Skeletal muscle satellite cell (primary cell): Measurements from ENCODE around the gene LYPD4.
"Not testable (repeated sequence)": the region's sequence is repeated elsewhere in the genome, so short reads cannot be mapped to it uniquely, and the experiment has no call there.

ENCODE experiments used
- H3K27me3 ChIP-seq: 2 replicates; pipeline ENCODE4 v1.7.0; 2013; ENCODE audit warnings: low read length; ENCODE audit not compliant: control insufficient read depth, insufficient read depth
- H3K36me3 ChIP-seq: 2 replicates; pipeline ENCODE4 v1.7.0; 2013; ENCODE audit warnings: mild to moderate bottlenecking, control low read depth, low read length; ENCODE audit not compliant: insufficient read depth
- H3K4me1 ChIP-seq: 2 replicates; pipeline ENCODE4 v1.7.0; 2013; ENCODE audit warnings: low read length; ENCODE audit not compliant: control insufficient read depth, insufficient read depth
- H3K4me2 ChIP-seq: 2 replicates; pipeline ENCODE4 v1.7.0; 2013; ENCODE audit warnings: mild to moderate bottlenecking, low read length
- H3K4me3 ChIP-seq: 2 replicates; pipeline ENCODE4 v1.7.0; 2013; ENCODE audit warnings: low read length
- H3K9ac ChIP-seq: 2 replicates; pipeline ENCODE4 v1.7.0; 2013; ENCODE audit warnings: mild to moderate bottlenecking, low read depth, low read length, moderate library complexity
- H3K9me3 ChIP-seq: replicated peaks from 2 replicates; pipeline ENCODE4 v1.7.0; 2013; ENCODE audit warnings: mild to moderate bottlenecking, control low read depth, low read length

Gene LYPD4

GRCh38 chr19:41882568-41883462 lies 38.3 kb upstream of the LYPD4 start, which contains the start of gene ARHGEF1:
Gene ARHGEF1 (plus strand): TSS chr19:41883184. CDS start chr19:41888083, 4,899 bp downstream.
- Histone ChIP-seq H3K9ac (peak within 1 kb of the TSS; percentile 92), H3K36me3 (peaks cover 6% of the 10 kb centered on the region), H3K9me3 (no peaks in the 10 kb centered on the region), H3K4me1 (peaks cover 29% of the 10 kb centered on the region), H3K4me2 (peak within 1 kb of the TSS; percentile 88), H3K27me3 (peaks cover under 1% of the 10 kb centered on the region), H3K4me3 (peak within 1 kb of the TSS; percentile 82)

- Histone ChIP-seq H3K36me3 (no peaks in the 10 kb centered on the region), H3K4me3 (no peak overlapping the region), H3K9me3 (no peaks in the 10 kb centered on the region), H3K9ac (no peak overlapping the region), H3K4me1 (peaks cover 13% of the 10 kb centered on the region), H3K4me2 (no peak overlapping the region), H3K27me3 (peaks cover 8% of the 10 kb centered on the region)
These were observed 35.8 kb upstream of the LYPD4 start for GRCh38 chr19:41880329-41880708.

GRCh38 chr19:41879670-41880328 lies 35.3 kb upstream of the LYPD4 start:
- no peaks in the 10 kb centered on the region for H3K36me3 ChIP-seq
- H3K4me1 ChIP-seq, result peaks cover 9% of the 10 kb centered on the region
- no peak overlapping the region for H3K4me2 ChIP-seq
- H3K9me3 ChIP-seq, result no peaks in the 10 kb centered on the region
- H3K9ac ChIP-seq, result no peak overlapping the region
- no peak overlapping the region for H3K4me3 ChIP-seq
- peaks cover 8% of the 10 kb centered on the region for H3K27me3 ChIP-seq

- Histone ChIP-seq H3K36me3 (no peaks in the 10 kb centered on the region), H3K9ac (no peak overlapping the region), H3K9me3 (no peaks in the 10 kb centered on the region), H3K4me2 (no peak overlapping the region), H3K4me1 (peaks cover 7% of the 10 kb centered on the region), H3K4me3 (no peak overlapping the region), H3K27me3 (peaks cover 8% of the 10 kb centered on the region)
These were observed 34.6 kb upstream of the LYPD4 start for GRCh38 chr19:41879080-41879479.

DNA sequence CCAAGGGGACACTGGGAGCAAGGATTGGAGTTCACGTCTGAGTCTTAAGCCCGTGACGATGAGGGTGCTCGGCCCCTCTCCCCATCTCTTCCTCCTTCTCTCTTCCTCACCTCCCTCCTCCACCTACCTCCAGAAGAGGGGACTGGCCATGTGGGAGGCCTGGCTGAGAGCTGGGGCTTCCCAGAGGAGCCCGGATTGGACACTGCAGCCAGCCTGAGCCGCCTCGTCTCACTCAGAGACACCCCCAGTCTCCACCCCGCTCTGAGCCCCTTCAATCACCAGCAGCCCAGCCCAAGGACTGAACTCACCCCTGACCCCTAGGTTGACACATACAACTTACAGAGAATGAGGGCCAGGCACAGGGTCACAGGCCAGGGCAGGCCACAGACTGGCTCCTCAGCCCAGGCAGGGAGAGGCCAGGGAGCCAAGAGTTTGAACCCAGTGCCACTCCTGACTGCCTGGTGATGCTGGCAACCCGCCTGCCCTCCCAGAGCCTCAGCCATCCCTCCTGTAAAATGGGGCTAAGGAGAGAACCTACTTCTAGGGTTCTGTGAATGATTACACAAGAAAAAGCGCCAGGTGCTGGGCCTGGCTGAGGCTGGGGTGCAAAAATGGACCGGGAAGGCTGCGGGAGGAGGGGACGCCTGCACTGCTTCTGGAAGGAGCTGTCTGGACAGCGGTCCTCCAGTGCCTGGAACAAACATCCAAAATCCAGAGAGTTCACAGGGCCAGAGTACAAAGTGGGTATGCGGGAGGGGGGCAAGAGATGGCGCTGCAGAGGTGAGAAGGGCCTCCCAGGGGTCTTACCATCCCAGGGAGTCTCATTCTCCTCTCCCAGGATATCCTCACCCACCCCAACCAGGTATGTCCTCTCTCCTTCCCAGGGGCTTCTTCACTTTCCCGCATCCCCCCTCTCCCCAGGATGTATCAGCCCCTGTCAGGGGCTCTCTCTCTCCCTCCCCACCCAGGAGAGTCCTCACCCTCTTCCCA lies 33.7 kb upstream of the LYPD4 start:
- Histone ChIP-seq H3K4me3 (no peak overlapping the region), H3K9me3 (no peaks in the 10 kb centered on the region), H3K9ac (no peak overlapping the region), H3K27me3 (peaks cover 8% of the 10 kb centered on the region), H3K36me3 (no peaks in the 10 kb centered on the region), H3K4me2 (no peak overlapping the region), H3K4me1 (peaks cover 7% of the 10 kb centered on the region)

GRCh38 chr19:41876847-41877832 lies 32.7 kb upstream of the LYPD4 start, which contains the start of gene CD79A:
Gene CD79A (plus strand): TSS chr19:41877279. CDS start chr19:41877305, 26 bp downstream.
- Histone ChIP-seq H3K9ac (no peak within 1 kb of the TSS), H3K27me3 (peaks cover 8% of the 10 kb centered on the region), H3K4me1 (peaks cover under 1% of the 10 kb centered on the region), H3K4me3 (no peak within 1 kb of the TSS), H3K4me2 (no peak within 1 kb of the TSS), H3K9me3 (no peaks in the 10 kb centered on the region), H3K36me3 (peaks cover 5% of the 10 kb centered on the region)

GRCh38 chr19:41875973-41876372 lies 31.5 kb upstream of the LYPD4 start:
- not testable (repeated sequence) for H3K9me3 ChIP-seq, H3K4me1 ChIP-seq, H3K4me3 ChIP-seq, H3K4me2 ChIP-seq, H3K27me3 ChIP-seq, H3K9ac ChIP-seq
- peaks cover 17% of the 10 kb centered on the region for H3K36me3 ChIP-seq

DNA sequence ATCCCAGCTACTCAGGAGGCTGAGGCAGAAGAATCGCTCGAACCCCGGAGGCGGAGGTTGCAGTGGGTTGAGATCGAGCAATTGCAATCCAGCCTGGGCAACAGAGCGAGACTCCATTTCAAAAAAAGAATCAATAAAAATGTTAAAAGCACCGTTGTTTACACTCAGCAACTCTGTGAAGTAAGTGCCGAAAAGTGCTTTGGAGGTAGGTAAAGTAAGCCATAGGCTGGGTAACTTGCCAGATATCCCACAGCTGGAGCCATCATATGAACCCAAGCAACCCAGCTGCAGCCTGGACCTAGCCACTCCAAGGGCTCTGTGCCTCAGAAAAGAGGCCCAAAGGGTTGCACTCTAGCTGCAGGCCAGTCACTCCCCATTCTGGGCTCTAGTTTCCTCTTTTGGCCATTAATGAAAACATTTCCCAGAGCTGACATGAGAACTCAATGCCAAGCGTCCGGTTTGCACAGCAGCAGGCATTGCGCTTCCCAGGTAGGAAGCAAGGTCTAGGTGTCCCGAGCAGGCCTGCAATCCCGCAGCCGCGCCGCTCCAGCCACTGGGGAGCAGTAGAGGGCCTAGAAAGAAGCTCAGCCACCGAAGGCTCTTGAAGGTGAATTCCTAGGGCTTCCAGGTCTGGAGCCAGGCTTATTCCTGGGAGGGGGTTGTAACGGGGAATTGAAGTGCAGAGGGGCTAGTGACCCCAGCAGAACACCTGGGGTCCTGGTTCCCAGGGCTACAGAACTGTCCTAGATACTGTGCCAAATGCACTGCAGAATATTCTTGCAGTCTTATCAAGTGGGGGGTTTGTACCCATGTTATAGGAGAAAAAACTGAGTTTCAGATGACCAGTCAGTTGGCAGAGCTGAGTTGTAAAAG lies 28.5 kb upstream of the LYPD4 start:
- Histone ChIP-seq H3K36me3 (peaks cover 45% of the 10 kb centered on the region), H3K9me3 (no peaks in the 10 kb centered on the region), H3K9ac (no peak overlapping the region), H3K4me3 (no peak overlapping the region), H3K4me1 (no peaks in the 10 kb centered on the region), H3K27me3 (peaks cover 8% of the 10 kb centered on the region), H3K4me2 (no peak overlapping the region)

DNA sequence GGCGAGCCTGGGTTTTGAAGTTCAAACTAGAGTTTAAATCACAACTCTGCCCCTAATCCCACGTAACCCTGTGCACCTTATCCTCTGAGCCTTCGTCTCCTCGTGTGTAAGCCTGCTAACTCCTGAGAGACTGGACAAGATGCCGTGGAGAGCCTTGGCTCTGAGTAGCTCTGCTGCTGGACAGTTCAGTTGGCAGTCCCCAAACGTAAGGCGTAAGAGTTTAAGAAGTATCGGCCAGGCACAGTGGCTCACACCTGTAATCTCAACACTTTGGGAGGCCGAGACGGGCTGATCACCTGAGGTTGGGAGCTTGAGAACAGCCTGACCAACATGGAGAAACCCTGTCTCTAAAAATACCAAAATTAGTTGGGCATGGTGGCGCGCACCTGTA lies 27.9 kb upstream of the LYPD4 start:
- no peak overlapping the region for H3K4me3 ChIP-seq
- H3K4me2 ChIP-seq, result no peak overlapping the region
- peaks cover 51% of the 10 kb centered on the region for H3K36me3 ChIP-seq
- H3K4me1 ChIP-seq, result no peaks in the 10 kb centered on the region
- H3K9ac ChIP-seq, result no peak overlapping the region
- H3K27me3 ChIP-seq, result peaks cover 3% of the 10 kb centered on the region
- no peaks in the 10 kb centered on the region for H3K9me3 ChIP-seq
